GM18508 (cell line): ENCODE data around the gene CEP104.

Source experiments
- ATAC-seq: cut with Tn5 transposase; IDR thresholded peaks from one replicate; pipeline ENCODE4 v1.9.1; 2021; ENCODE audit warnings: moderate number of reproducible peaks; ENCODE audit not compliant: insufficient read depth, unreplicated experiment

CEP104 gene

GRCh38 chr1:3856923-3857790, at the start of gene CEP104, which contains the start of gene DFFB:
CEP104 (minus strand) TSS chr1:3857211; CDS start chr1:3852407, 4,804 bp downstream.
DFFB (plus strand) TSS chr1:3857476; CDS start chr1:3857604, 128 bp downstream.
- ATAC-seq: peak; percentile 81

- no peak for ATAC-seq
These were observed 49.6 kb upstream of the CEP104 start for GRCh38 chr1:3906672-3907020.

GRCh38 chr1:3905953-3906671, 49.1 kb upstream of the CEP104 start:
- ATAC-seq: no peak

GRCh38 chr1:3905266-3905952, 48.4 kb upstream of the CEP104 start:
- no peak for ATAC-seq

- no peak for ATAC-seq
These were observed 47.8 kb upstream of the CEP104 start for GRCh38 chr1:3904843-3905185.

- no peak for ATAC-seq
These were observed 47.2 kb upstream of the CEP104 start for GRCh38 chr1:3904006-3904842.

- no peak for ATAC-seq
These were observed 46.4 kb upstream of the CEP104 start for GRCh38 chr1:3903141-3904005.

GRCh38 chr1:3902571-3903091, 45.6 kb upstream of the CEP104 start:
- no peak for ATAC-seq

- no peak for ATAC-seq
These were observed 45.1 kb upstream of the CEP104 start for GRCh38 chr1:3902111-3902511.

GRCh38 chr1:3900969-3901529, 44.0 kb upstream of the CEP104 start:
- peak; percentile 31 for ATAC-seq

GRCh38 chr1:3900150-3900968, 43.3 kb upstream of the CEP104 start, which contains the start of gene C1orf174:
C1orf174 (minus strand) TSS chr1:3900272; CDS start chr1:3900186, 86 bp downstream.
- peak; percentile 63 for ATAC-seq

- peak; percentile 12 for ATAC-seq
These were observed 42.7 kb upstream of the CEP104 start for GRCh38 chr1:3899754-3900149.

- no peak for ATAC-seq
These were observed 42.2 kb upstream of the CEP104 start for GRCh38 chr1:3898994-3899753.

- ATAC-seq: no peak
These were observed 41.4 kb upstream of the CEP104 start for GRCh38 chr1:3898475-3898735.

GRCh38 chr1:3896396-3897000, 39.5 kb upstream of the CEP104 start:
- ATAC-seq: no peak

- no peak for ATAC-seq
These were observed 38.9 kb upstream of the CEP104 start for GRCh38 chr1:3895951-3896325.
